Gastrocnemius medialis (tissue), 4 donors: Measurements from ENCODE around the gene NACAD. TPM values are rescaled to one million over a fixed set of nuclear protein-coding genes. Genes with fewer than 3 reads are reported as not detected.

Experiments
- ATAC-seq, 2 donors: fragments of 150-250 bp; one replicate each; pipeline ENCODE4 v1.9.1; 2016
- DNase-seq, 2 donors: peaks; one replicate each; pipeline ENCODE4 v3.0.0-alpha.2; 2019
- H3K27ac ChIP-seq, 4 donors: fragments of 200-600 bp; sonication (generic); 1 replicate in 1 of 4; 2 replicates in 3 of 4; pipeline ENCODE4 v1.5.1; 2016 to 2018; ENCODE audit warnings: mild to moderate bottlenecking in 2 of 4, moderate library complexity in 1 of 4
- H3K27me3 ChIP-seq, 3 donors: fragments of 200-600 bp; sonication (generic) in 2 of 3; 1 replicate in 1 of 3; 2 replicates in 2 of 3; pipeline versions ENCODE4 v1.5.1 to v1.6.0; 2016 to 2019; ENCODE audit warnings: mild to moderate bottlenecking in 1 of 3, moderate library complexity in 1 of 3
- H3K36me3 ChIP-seq, 2 donors: fragments of 200-600 bp; sonication (generic) in 1 of 2; one replicate each; pipeline ENCODE4 v1.5.1; 2017 to 2018
- H3K4me1 ChIP-seq, 2 donors: fragments of 200-600 bp; sonication (generic) in 1 of 2; one replicate each; pipeline ENCODE4 v1.5.1; 2016 to 2017; ENCODE audit warnings: mild to moderate bottlenecking in 2 of 2
- H3K4me3 ChIP-seq, 4 donors: fragments of 200-600 bp; sonication (generic) in 3 of 4; 1 replicate in 1 of 4; 2 replicates in 3 of 4; pipeline ENCODE4 v1.5.1; 2016 to 2019; ENCODE audit warnings: mild to moderate bottlenecking in 2 of 4
- H3K9me3 ChIP-seq, 3 donors: fragments of 200-600 bp; sonication (generic) in 2 of 3; 1 replicate in 1 of 3; 2 replicates in 2 of 3; pipeline ENCODE4 v1.5.1; 2016 to 2019
- POLR2A ChIP-seq, 2 donors: fragments of 450-650 bp; IDR thresholded peaks; one replicate each; pipeline ENCODE4 v1.6.1; 2017; ENCODE audit warnings: antibody characterized with exemption in 2 of 2, mild to moderate bottlenecking in 2 of 2, moderate library complexity in 2 of 2
- in situ Hi-C, 4 donors: fragments of 200-750 bp; cut with MboI; loops; one replicate each; pipeline versions ENCODE4 v1.15.0 to v1.8.0; 2017; ENCODE audit warnings: low sequenced_read_pairs in 4 of 4
- intact Hi-C: fragments of 100-400 bp; cut with DNase I; formaldehyde crosslinking; loops from one replicate; pipeline ENCODE4 v1.15.1; 2023; ENCODE audit warnings: low total_unique reads
- total RNA-seq, 4 donors: library from RNA; depleted of rRNA; stranded (reverse); fragments of >200 nt; gene quantifications; one replicate each; pipeline versions ENCODE4 v1.1.0 to v1.2.3, GENCODE V29; 2016
- TF ChIP-seq, protein P1 (sequence below), 5 experiments: fragments of 450-650 bp in 3 of 5; fragments of 200-600 bp in 2 of 5; sonication (generic) in 2 of 5; IDR thresholded peaks in 4 of 5; conservative IDR thresholded peaks in 1 of 5; 1 replicate in 4 of 5; 2 replicates in 1 of 5; pipeline ENCODE4 v1.5.1; 2016 to 2019; ENCODE audit warnings: antibody characterized with exemption in 5 of 5, mild to moderate bottlenecking in 3 of 5, moderate library complexity in 3 of 5

Gene NACAD
- total RNA-seq, 4 donors from 2014 or later: 0.46 to 1.5 (median 1.1) TPM

- Histone ChIP-seq H3K27me3 (no peaks in the 10 kb centered on the region), H3K27ac (no peak overlapping the region), H3K4me1 (no peaks in the 10 kb centered on the region), H3K36me3 (no peaks in the 10 kb centered on the region), H3K4me3 (no peak overlapping the region), H3K9me3 (no peaks in the 10 kb centered on the region)
- intact Hi-C loops (no loop called here), in situ Hi-C loops (loop anchor here in 3 of 4 donors (10.0 to 25.0 kb wide), 3 partner anchors 208 to 278 kb away; no protein-coding TSS in a partner anchor)
- DNase-seq (no peak), ATAC-seq (no peak)
- TF ChIP-seq, protein P1, sequence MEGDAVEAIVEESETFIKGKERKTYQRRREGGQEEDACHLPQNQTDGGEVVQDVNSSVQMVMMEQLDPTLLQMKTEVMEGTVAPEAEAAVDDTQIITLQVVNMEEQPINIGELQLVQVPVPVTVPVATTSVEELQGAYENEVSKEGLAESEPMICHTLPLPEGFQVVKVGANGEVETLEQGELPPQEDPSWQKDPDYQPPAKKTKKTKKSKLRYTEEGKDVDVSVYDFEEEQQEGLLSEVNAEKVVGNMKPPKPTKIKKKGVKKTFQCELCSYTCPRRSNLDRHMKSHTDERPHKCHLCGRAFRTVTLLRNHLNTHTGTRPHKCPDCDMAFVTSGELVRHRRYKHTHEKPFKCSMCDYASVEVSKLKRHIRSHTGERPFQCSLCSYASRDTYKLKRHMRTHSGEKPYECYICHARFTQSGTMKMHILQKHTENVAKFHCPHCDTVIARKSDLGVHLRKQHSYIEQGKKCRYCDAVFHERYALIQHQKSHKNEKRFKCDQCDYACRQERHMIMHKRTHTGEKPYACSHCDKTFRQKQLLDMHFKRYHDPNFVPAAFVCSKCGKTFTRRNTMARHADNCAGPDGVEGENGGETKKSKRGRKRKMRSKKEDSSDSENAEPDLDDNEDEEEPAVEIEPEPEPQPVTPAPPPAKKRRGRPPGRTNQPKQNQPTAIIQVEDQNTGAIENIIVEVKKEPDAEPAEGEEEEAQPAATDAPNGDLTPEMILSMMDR (IDR thresholded peaks at IDR 0.05 in 4 of 5, conservative IDR thresholded peaks at IDR 0.05 in 1 of 5): no peak
- TF ChIP-seq POLR2A (IDR thresholded peaks at IDR 0.05): no peak
Observed at GRCh38 chr7:45132708-45133320, 44.0 kb upstream of the NACAD start.

- no peak for DNase-seq
- H3K27ac ChIP-seq: no peak overlapping the region
- H3K4me3 ChIP-seq: no peak overlapping the region
- H3K27me3 ChIP-seq: no peaks in the 10 kb centered on the region
- no peaks in the 10 kb centered on the region for H3K9me3 ChIP-seq
- intact Hi-C loops (no loop called here), in situ Hi-C loops (loop anchor here in 3 of 4 donors (10.0 to 25.0 kb wide), 3 partner anchors 207 to 277 kb away; no protein-coding TSS in a partner anchor)
- no peaks in the 10 kb centered on the region for H3K36me3 ChIP-seq
- TF ChIP-seq POLR2A (IDR thresholded peaks at IDR 0.05): no peak
- TF ChIP-seq, protein P1 (IDR thresholded peaks at IDR 0.05 in 4 of 5, conservative IDR thresholded peaks at IDR 0.05 in 1 of 5): no peak
- H3K4me1 ChIP-seq: no peaks in the 10 kb centered on the region
- no peak for ATAC-seq
Observed at GRCh38 chr7:45131891-45132290, 43.1 kb upstream of the NACAD start.

- no peak for DNase-seq
- no peaks in the 10 kb centered on the region for H3K36me3 ChIP-seq
- intact Hi-C loops: no loop called here
- no peak overlapping the region for H3K27ac ChIP-seq
- in situ Hi-C loops: loop anchor here in 3 of 4 donors (10.0 to 25.0 kb wide), 3 partner anchors 206 to 276 kb away; no protein-coding TSS in a partner anchor
- TF ChIP-seq POLR2A (IDR thresholded peaks at IDR 0.05): no peak
- TF ChIP-seq, protein P1 (IDR thresholded peaks at IDR 0.05 in 4 of 5, conservative IDR thresholded peaks at IDR 0.05 in 1 of 5): no peak
- no peak for ATAC-seq
- no peaks in the 10 kb centered on the region for H3K27me3 ChIP-seq
- no peaks in the 10 kb centered on the region for H3K9me3 ChIP-seq
- H3K4me3 ChIP-seq: no peak overlapping the region
- no peaks in the 10 kb centered on the region for H3K4me1 ChIP-seq
Observed at GRCh38 chr7:45130910-45131309, 42.1 kb upstream of the NACAD start.

- H3K27me3 ChIP-seq: no peaks in the 10 kb centered on the region
- intact Hi-C loops: no loop called here
- no peak for ATAC-seq
- no peak overlapping the region for H3K4me3 ChIP-seq
- no peaks in the 10 kb centered on the region for H3K9me3 ChIP-seq
- no peaks in the 10 kb centered on the region for H3K36me3 ChIP-seq
- DNase-seq: no peak
- no peak for TF ChIP-seq POLR2A (IDR thresholded peaks at IDR 0.05)
- TF ChIP-seq, protein P1 (IDR thresholded peaks at IDR 0.05 in 4 of 5, conservative IDR thresholded peaks at IDR 0.05 in 1 of 5): no peak
- in situ Hi-C loops: loop anchor here (10.0 to 25.0 kb wide), 3 partner anchors 205 to 275 kb away; no protein-coding TSS in a partner anchor
- no peaks in the 10 kb centered on the region for H3K4me1 ChIP-seq
- no peak overlapping the region for H3K27ac ChIP-seq
Observed at GRCh38 chr7:45129906-45130305, 41.1 kb upstream of the NACAD start.
